Stimulated activated CD8-positive, alpha-beta memory T cell treated with anti-CD3 and anti-CD28 coated beads, Interleukin-7, amount 100 ng/mL, for 1 hour (primary cell): ENCODE results near the gene OR5B2.
"Not testable (repeated sequence)": the region's sequence is repeated elsewhere in the genome, so short reads cannot be mapped to it uniquely, and the experiment has no call there.

Experiments
- DNase-seq, 2 donors: peaks; one replicate each; pipeline ENCODE4 v3.0.0-alpha.2; 2020; ENCODE audit warnings: low read depth in 2 of 2

Gene OR5B2

DNA sequence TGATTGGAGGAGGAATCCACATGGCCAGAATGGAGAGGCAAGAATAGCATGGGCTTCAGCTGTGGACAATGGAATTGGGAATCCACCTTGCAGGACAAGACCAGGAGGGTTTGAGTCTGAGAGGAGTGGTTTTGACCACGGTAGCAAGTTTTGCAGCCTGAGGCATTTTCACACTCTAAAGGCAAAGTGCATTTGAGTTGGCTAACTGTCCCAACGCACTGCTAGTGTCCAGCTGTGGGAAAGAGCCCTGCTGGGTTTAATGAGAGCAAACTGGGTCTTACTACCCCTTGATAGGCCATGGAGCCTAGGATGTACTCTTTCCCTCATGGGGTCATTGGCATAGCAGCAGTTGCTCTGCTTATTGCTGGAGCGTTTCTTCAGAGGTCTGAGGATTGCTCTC is at the start of gene OR5B2:
OR5B2 (minus strand) TSS at position 101 of the 400 bp plus-strand sequence. CDS start 4,860 bp downstream, outside the sequence.
- no peak for DNase-seq

DNA sequence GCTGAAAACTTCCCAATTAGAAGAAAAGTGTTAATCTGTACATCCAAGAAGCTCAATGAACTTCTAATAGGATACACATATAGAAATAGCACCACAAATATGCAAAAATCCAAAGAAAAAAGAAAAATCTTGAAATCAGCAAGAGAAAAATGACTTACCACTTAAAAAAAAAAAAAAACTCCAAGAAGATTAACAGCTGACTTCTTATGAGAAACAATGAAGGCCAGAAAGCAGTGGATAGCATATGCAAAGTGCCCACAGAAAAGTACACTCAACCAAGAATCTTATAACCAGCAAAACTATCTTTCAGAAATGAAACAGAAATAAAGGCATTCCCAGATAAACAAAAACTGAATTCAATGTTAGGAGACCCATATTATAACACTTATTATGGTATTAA is 44.0 kb upstream of the OR5B2 start:
- no peak for DNase-seq

DNA sequence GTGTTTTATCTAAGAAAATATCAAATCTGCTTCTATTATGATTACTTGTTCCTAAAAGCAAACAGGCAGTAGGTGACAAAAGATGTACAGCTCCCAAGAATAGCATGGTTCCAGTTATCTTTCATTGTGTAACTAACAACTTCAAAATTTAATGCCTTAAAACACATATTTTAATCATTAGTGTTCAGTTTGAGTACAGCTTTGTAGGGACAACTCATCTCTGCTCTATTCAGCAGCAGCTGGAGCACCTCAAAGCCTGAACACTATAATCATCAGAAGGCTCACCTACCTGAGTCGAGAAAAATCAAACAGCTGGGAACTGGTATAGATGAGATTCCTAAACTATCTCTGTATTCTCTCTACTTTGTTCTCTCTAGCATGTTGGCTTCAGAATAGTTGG is 38.4 kb upstream of the OR5B2 start:
- DNase-seq, result no peak

DNA sequence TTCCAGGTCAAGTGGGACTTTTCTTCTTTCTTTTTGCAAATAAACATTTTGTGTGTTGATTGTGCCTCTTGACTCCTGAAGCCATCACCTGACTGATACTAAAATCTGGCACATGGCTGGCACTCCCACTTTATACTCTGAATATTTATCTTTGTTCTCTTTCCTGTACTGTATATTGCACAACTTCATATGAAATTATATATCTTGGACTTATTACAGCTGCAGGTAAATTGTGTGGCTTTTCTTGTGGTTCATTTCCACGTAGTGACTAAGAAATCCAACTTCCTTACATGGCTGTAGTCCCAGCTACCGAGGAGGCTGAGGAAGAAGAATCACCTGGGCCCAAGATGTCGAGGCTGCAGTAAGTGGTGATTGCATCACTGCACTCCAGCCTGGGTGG is 37.8 kb upstream of the OR5B2 start:
- DNase-seq, result no peak

DNA sequence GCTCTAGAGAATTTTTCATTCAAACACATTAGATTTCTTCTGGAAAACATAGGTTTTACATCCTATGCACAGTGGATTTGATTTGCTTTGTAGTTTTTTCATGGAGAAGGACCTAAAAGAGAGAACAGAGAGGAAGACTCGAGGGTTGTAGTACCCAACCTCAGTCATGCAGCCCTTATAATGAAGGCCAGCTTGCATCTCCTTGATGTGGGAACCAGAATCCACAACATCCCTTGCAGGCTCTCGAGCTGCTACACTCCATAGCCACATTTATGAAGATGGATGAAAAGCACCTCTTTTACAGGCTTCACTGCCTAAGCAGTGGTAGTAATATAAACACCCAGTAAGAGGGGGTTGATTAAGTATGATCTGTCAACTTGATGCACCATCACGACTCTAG is 23.7 kb upstream of the OR5B2 start:
- no peak for DNase-seq

GRCh38 chr11:58446294-58446693 is 18.4 kb upstream of the OR5B2 start:
- DNase-seq, result no peak

- no peak for DNase-seq
Measured at GRCh38 chr11:58444300-58444699, 16.4 kb upstream of the OR5B2 start.

- no peak for DNase-seq
Measured at GRCh38 chr11:58442136-58442535, 14.2 kb upstream of the OR5B2 start, which contains the start of gene OR5B12. OR5B12 (minus strand) TSS chr11:58442236; CDS start chr11:58440151, 2,085 bp downstream.

- no peak for DNase-seq
Measured at GRCh38 chr11:58438486-58438885, 10.6 kb upstream of the OR5B2 start.

- no peak for DNase-seq
Measured at GRCh38 chr11:58434217-58434616, 6.3 kb upstream of the OR5B2 start.

GRCh38 chr11:58433638-58434203 is 5.8 kb upstream of the OR5B2 start:
- no peak for DNase-seq

GRCh38 chr11:58429273-58429672 is 1.4 kb upstream of the OR5B2 start:
- DNase-seq, result no peak

DNA sequence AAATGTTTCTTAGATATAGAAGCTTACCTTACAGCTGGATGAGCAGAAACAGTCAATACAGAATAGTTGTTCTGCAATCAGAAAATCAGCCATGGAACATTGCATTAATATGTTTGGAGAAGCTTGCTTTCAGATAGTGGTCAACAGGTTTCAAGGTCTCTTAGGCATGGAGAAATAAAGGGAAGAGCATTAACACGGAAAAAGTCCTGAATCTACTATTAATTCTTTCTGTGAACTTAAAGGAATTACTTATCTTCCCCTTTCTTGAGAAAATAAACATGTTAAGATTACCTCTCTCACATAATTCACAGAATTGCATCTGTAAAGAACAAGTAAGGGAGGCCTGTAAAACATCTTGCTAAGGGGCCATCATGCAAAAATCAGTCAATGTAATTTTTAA is 21.1 kb downstream of the OR5B2 start, which contains the start of gene OR5B3:
OR5B3 (minus strand) TSS at position 101 of the 400 bp plus-strand sequence. CDS start 3,465 bp downstream, outside the sequence.
- DNase-seq, result no peak

DNA sequence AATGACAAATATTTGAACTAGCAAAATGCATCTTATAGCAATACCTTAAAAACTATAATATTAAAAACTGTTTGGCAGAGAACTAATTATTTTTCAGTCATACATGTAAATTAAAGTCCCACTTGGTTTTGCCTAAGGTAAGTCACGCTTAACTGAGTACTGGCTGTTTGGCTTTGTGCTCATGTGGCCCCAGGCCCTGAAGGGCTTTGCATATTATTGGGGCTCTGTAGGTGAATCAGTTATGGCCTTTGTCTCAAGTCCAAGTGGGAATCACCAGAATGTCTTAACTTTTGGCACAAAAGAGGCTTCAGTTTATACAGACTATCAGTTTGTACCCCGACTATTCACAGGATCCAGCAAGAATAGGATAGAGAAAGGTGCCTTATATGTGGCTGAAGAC is 28.3 kb downstream of the OR5B2 start:
- DNase-seq, result not testable (repeated sequence)

GRCh38 chr11:58395581-58395980 is 32.3 kb downstream of the OR5B2 start:
- DNase-seq, result no peak

- DNase-seq, result no peak
Measured at GRCh38 chr11:58394195-58394594, 33.7 kb downstream of the OR5B2 start.

DNA sequence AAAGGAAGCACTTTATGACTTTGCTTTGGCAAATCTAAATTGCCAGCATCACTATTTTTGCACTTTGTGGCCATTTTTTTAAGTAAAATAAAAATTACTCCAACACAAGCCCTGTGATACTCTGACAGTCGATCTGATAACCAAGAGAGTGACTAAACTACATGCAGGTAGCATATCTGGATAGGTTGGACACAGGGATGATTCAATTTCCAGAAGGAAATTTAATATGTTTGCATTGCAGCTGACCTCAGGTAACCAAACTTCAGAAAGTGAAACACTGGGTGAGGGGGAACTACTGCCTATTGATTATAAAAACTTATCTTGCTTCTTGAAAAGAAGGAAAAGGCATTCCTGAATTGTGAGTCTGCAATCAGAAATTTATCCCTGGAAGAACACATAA is 35.2 kb downstream of the OR5B2 start:
- DNase-seq, result no peak

DNA sequence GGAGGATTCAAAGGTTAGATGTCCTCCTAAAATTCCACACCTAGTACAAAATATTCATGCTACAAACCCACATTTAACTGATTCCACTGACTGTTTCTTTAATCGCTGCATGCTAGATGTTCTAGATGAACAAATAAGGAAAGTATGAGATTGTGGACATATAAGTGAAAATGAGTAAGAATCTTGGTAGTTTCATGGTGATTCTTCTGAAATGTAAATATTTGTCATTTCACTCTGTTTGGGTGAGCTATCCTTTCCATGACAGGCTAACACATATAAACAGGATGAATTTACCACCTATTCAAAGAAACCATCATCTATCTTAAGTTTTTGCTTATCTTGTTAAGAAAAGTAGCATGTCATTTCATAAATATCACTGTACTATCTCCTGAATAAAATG is 36.0 kb downstream of the OR5B2 start:
- DNase-seq, result no peak

DNA sequence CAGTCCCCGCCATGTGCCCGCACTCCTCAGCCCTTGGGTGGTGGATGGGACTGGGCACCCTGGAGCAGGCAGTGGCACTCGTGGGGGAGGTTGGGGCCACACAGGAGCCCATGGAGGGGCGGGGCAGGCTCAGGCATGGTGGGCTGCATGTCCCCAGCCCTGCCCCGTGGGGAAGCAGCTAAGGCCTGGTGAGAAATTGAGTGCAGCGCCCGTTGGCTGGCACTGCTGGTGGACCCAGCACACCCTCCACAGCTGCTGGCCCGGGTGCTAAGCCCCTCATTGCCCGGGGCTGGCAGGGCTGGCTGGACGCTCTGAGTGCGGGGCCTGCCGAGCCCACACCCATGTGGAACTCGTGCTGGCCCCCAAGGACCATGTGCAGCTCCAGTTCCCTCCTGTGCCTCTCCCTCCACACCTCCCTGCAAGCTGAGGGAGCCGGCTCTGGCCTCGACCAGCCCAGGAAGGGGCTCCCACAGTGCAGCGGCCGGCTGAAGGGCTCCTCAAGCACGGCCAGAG is 37.3 kb downstream of the OR5B2 start:
- no peak for DNase-seq
